NB4 (cell line): ENCODE results near the gene WFDC9.

Experiments used
- CTCF ChIP-seq: IDR thresholded peaks from one replicate; pipeline ENCODE4 v1.5.1; 2012; ENCODE audit warnings: low read depth, low read length
- MAX ChIP-seq: IDR thresholded peaks from 2 replicates; pipeline ENCODE4 v1.6.1; 2011; ENCODE audit warnings: low read depth, low read length
- POLR2A ChIP-seq: IDR thresholded peaks from 2 replicates; pipeline ENCODE4 v1.6.1; 2011; ENCODE audit warnings: mild to moderate bottlenecking; ENCODE audit not compliant: insufficient read length; ENCODE audit errors: extremely low read depth

GRCh38 chr20:45578231-45578630 is 52.9 kb downstream of the WFDC9 start:
- TF ChIP-seq CTCF (no peak), POLR2A (no peak), MAX (no peak)
